HepG2 (cell line): Measurements from ENCODE around the gene FAM181A. TPM values are rescaled to one million over a fixed set of nuclear protein-coding genes. Genes with fewer than 3 reads are reported as not detected.

ENCODE experiments used
- BATF2 ChIP-seq: sonication (generic); formaldehyde crosslinking; IDR thresholded peaks from 2 replicates; pipeline ENCODE4 v1.8.0; 2022; ENCODE audit warnings: mild to moderate bottlenecking, missing genetic modification reagents, moderate library complexity
- FOXA3 ChIP-seq: IDR thresholded peaks from 2 replicates; pipeline ENCODE4 v1.6.1; 2016; ENCODE audit warnings: missing genetic modification reagents, missing compliant biosample characterization
- LCORL ChIP-seq, 2 experiments: fragments of 450-650 bp in 1 of 2; sonication (generic) in 1 of 2; formaldehyde crosslinking in 1 of 2; IDR thresholded peaks; 2 replicates each; pipeline versions ENCODE4 v1.5.0 to v1.6.1; 2017 to 2020; ENCODE audit warnings: antibody characterized with exemption in 1 of 2, missing genetic modification reagents in 1 of 2
- NR2F2 ChIP-seq: IDR thresholded peaks from 2 replicates; pipeline ENCODE4 v1.6.1; 2012; ENCODE audit warnings: low read depth, inconsistent platforms, borderline replicate concordance
- PLRG1 ChIP-seq: fragments of 450-650 bp; conservative IDR thresholded peaks from 2 replicates; pipeline ENCODE4 v1.6.1; 2016
- PTBP1 ChIP-seq: fragments of 200-400 bp; formaldehyde crosslinking; IDR thresholded peaks from 2 replicates; pipeline ENCODE4 v1.6.1; 2018; ENCODE audit warnings: low read length, low read depth; ENCODE audit not compliant: poor library complexity, severe bottlenecking
- SYNCRIP ChIP-seq: fragments of 200-400 bp; formaldehyde crosslinking; IDR thresholded peaks from 2 replicates; pipeline ENCODE4 v1.6.1; 2018; ENCODE audit warnings: mild to moderate bottlenecking, low read depth, low read length; ENCODE audit not compliant: insufficient read depth
- TBX3 ChIP-seq: fragments of 450-650 bp; IDR thresholded peaks from 2 replicates; pipeline ENCODE4 v1.6.1; 2017; ENCODE audit warnings: antibody characterized with exemption, mild to moderate bottlenecking, inconsistent platforms, borderline replicate concordance
- THRA ChIP-seq: sonication (generic); formaldehyde crosslinking; IDR thresholded peaks from 2 replicates; pipeline ENCODE4 v1.4.0; 2020; ENCODE audit warnings: missing genetic modification reagents, borderline replicate concordance
- ZNF101 ChIP-seq: sonication (generic); formaldehyde crosslinking; IDR thresholded peaks from 2 replicates; pipeline ENCODE4 v1.4.0; 2020; ENCODE audit warnings: mild to moderate bottlenecking, low read depth, missing genetic modification reagents, borderline replicate concordance
- ZNF205 ChIP-seq: IDR thresholded peaks from 2 replicates; pipeline ENCODE4 v1.6.1; 2018; ENCODE audit warnings: missing biosample characterization, missing genetic modification reagents
- ZNF3 ChIP-seq: IDR thresholded peaks from 2 replicates; pipeline ENCODE4 v1.7.0; 2017; ENCODE audit warnings: inconsistent platforms
- ZNF44 ChIP-seq: sonication (generic); formaldehyde crosslinking; IDR thresholded peaks from 2 replicates; pipeline ENCODE4 v1.5.1; 2020; ENCODE audit warnings: mild to moderate bottlenecking, missing genetic modification reagents
- polyA plus RNA-seq, 8 experiments: library from polyadenylated mRNA; depleted of rRNA in 3 of 8; stranded (reverse) in 7 of 8; unstranded in 1 of 8; fragments of >200 nt; fragmentation: Illumina TruSeq in 4 of 8; extraction: Trizol in 4 of 8; gene quantifications; 2 replicates each; pipeline versions ENCODE4 v1.2.1 to v1.2.3, GENCODE V29; 2011 to 2016; ENCODE audit warnings: low read depth in 4 of 8, missing spikeins in 1 of 8, mixed read lengths in 1 of 8; ENCODE audit not compliant: insufficient read depth in 1 of 8
- total RNA-seq, 5 experiments: library from RNA; depleted of rRNA; stranded (reverse); fragments of >200 nt; fragmentation: Illumina TruSeq; extraction: Trizol; gene quantifications; 2 replicates each; pipeline ENCODE4 v1.2.3, GENCODE V29; 2016; ENCODE audit warnings: low read depth in 1 of 5
- TF ChIP-seq, protein P1 (sequence below), 2 experiments: fragments of 450-650 bp in 1 of 2; sonication (generic) in 1 of 2; formaldehyde crosslinking in 1 of 2; IDR thresholded peaks; 2 replicates each; pipeline versions ENCODE4 v1.6.1 to v1.8.0; 2016 to 2022; ENCODE audit warnings: antibody characterized with exemption in 1 of 2, mild to moderate bottlenecking in 1 of 2, missing genetic modification reagents in 1 of 2
- TF ChIP-seq, protein P2 (sequence below): sonication (generic); formaldehyde crosslinking; conservative IDR thresholded peaks from 2 replicates; pipeline ENCODE4 v1.4.0; 2020; ENCODE audit warnings: missing genetic modification reagents

FAM181A gene
- total and polyA plus RNA-seq, 2 of the 13 experiments (the other 11 are each of a cell fraction or from before 2014, with no cell fraction given), result 1.1 to 1.5 TPM

DNA sequence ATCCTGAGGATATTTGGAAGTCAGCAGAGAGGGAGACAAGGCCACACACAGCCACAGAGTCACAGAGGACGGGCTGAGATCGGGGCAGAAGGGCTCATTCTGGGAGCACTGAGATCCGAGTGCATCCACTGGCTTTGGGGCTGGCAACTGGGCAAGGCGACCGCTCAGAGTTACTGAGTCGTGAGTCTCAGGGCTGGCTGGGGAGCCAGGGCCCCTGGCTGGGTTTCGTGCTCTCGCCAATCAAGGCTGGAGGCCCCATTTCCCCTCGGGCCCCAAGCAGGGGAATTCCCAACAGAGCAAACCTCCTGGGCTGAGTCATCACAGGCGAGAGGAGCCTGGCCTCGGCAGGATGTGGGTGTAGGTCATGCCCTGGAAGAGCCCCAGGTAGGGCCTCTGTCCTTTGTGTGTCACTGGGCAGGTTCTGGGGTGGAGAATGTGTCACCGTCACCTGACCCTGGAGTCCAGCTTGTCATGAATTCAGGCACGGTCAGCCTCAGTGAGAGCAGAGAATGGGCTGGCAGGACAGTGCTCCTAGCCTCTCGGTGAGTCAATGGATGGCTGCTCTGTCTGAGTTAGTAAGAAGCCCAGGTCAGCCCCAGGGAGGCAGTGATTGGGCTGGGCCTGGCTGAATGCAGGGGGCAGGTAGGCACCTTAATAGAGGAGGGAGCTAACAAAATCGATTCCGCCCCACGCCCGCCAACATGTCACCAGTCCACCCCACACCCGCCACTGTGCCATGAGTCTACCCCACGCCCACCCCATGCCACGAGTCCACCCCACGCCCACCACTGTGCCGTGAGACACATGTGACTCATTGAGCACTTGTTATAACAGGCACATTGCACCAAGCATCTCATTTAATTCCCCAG lies 32.3 kb downstream of the FAM181A start (continued):
- TF ChIP-seq, protein P1, sequence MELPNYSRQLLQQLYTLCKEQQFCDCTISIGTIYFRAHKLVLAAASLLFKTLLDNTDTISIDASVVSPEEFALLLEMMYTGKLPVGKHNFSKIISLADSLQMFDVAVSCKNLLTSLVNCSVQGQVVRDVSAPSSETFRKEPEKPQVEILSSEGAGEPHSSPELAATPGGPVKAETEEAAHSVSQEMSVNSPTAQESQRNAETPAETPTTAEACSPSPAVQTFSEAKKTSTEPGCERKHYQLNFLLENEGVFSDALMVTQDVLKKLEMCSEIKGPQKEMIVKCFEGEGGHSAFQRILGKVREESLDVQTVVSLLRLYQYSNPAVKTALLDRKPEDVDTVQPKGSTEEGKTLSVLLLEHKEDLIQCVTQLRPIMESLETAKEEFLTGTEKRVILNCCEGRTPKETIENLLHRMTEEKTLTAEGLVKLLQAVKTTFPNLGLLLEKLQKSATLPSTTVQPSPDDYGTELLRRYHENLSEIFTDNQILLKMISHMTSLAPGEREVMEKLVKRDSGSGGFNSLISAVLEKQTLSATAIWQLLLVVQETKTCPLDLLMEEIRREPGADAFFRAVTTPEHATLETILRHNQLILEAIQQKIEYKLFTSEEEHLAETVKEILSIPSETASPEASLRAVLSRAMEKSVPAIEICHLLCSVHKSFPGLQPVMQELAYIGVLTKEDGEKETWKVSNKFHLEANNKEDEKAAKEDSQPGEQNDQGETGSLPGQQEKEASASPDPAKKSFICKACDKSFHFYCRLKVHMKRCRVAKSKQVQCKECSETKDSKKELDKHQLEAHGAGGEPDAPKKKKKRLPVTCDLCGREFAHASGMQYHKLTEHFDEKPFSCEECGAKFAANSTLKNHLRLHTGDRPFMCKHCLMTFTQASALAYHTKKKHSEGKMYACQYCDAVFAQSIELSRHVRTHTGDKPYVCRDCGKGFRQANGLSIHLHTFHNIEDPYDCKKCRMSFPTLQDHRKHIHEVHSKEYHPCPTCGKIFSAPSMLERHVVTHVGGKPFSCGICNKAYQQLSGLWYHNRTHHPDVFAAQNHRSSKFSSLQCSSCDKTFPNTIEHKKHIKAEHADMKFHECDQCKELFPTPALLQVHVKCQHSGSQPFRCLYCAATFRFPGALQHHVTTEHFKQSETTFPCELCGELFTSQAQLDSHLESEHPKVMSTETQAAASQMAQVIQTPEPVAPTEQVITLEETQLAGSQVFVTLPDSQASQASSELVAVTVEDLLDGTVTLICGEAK (IDR thresholded peaks at IDR 0.05), result no peak
- TF ChIP-seq, protein P1 (CRISPR knock-in tag; IDR thresholded peaks at IDR 0.05), result peak; percentile 87; the same call in 1 of the 2 replicates
- TF ChIP-seq THRA, result peak; percentile 95
- TF ChIP-seq BATF2 (CRISPR knock-in tag), result no peak
- no peak for TF ChIP-seq PTBP1
- no peak for TF ChIP-seq SYNCRIP
- TF ChIP-seq LCORL (IDR thresholded peaks at IDR 0.05), result 0 out of 2 replicates have a peak, but pooled peaks have one; percentile 25
- TF ChIP-seq LCORL (CRISPR knock-in tag; IDR thresholded peaks at IDR 0.05), result peak; percentile 98
- no peak for TF ChIP-seq ZNF101 (CRISPR knock-in tag)
- no peak for TF ChIP-seq PLRG1
- peak; percentile 64; the same call in 1 of the 2 replicates for TF ChIP-seq TBX3
- peak; percentile 81; the same call in 1 of the 2 replicates for TF ChIP-seq ZNF205 (CRISPR knock-in tag)
- TF ChIP-seq NR2F2, result peak; percentile 95
- no peak for TF ChIP-seq ZNF3
- no peak for TF ChIP-seq ZNF44 (CRISPR knock-in tag)
- TF ChIP-seq, protein P2, sequence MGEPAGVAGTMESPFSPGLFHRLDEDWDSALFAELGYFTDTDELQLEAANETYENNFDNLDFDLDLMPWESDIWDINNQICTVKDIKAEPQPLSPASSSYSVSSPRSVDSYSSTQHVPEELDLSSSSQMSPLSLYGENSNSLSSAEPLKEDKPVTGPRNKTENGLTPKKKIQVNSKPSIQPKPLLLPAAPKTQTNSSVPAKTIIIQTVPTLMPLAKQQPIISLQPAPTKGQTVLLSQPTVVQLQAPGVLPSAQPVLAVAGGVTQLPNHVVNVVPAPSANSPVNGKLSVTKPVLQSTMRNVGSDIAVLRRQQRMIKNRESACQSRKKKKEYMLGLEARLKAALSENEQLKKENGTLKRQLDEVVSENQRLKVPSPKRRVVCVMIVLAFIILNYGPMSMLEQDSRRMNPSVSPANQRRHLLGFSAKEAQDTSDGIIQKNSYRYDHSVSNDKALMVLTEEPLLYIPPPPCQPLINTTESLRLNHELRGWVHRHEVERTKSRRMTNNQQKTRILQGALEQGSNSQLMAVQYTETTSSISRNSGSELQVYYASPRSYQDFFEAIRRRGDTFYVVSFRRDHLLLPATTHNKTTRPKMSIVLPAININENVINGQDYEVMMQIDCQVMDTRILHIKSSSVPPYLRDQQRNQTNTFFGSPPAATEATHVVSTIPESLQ, result no peak
- peak; percentile 74 for TF ChIP-seq FOXA3 (CRISPR knock-in tag)
